ENCODE measurements around the gene C3AR1. TPM values are rescaled to one million over a fixed set of nuclear protein-coding genes. Genes with fewer than 3 reads are reported as not detected.

C3AR1 gene
- total RNA-seq, 1 experiment from 2014 or later, result 0.09 TPM

DNA sequence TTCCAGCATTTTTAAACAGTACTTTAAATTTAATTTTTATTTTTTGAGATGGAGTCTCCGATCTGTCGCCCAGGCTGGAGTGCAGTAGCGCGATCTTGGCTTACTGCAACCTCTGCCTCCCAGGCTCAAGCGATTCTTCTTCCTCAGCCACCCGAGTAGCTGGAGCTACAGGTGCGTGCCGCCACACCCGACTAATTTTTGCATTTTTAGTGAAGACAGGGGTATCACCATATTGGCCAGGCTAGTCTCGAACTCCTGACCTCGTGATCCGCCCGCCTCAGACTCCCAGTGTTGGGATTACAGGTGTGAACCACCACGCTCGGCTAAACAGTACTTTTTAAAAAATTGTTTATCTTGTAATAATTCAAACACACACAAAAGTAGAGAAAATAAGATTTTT is 37.9 kb downstream of the C3AR1 start (continued):
- TF ChIP-seq, protein P1, sequence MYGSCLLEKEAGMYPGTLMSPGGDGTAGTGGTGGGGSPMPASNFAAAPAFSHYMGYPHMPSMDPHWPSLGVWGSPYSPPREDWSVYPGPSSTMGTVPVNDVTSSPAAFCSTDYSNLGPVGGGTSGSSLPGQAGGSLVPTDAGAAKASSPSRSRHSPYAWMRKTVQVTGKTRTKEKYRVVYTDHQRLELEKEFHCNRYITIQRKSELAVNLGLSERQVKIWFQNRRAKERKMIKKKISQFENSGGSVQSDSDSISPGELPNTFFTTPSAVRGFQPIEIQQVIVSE (CRISPR knock-in tag; IDR thresholded peaks at IDR 0.05; ENCODE audit: borderline replicate concordance), result no peak
- TF ChIP-seq ESRRA (CRISPR knock-in tag; IDR thresholded peaks at IDR 0.05; ENCODE audit: borderline replicate concordance) (no peak), JAZF1 (CRISPR knock-in tag; IDR thresholded peaks at IDR 0.05) (no peak), SMAD4 (CRISPR knock-in tag; IDR thresholded peaks at IDR 0.05) (no peak)
- TF ChIP-seq, protein P2, sequence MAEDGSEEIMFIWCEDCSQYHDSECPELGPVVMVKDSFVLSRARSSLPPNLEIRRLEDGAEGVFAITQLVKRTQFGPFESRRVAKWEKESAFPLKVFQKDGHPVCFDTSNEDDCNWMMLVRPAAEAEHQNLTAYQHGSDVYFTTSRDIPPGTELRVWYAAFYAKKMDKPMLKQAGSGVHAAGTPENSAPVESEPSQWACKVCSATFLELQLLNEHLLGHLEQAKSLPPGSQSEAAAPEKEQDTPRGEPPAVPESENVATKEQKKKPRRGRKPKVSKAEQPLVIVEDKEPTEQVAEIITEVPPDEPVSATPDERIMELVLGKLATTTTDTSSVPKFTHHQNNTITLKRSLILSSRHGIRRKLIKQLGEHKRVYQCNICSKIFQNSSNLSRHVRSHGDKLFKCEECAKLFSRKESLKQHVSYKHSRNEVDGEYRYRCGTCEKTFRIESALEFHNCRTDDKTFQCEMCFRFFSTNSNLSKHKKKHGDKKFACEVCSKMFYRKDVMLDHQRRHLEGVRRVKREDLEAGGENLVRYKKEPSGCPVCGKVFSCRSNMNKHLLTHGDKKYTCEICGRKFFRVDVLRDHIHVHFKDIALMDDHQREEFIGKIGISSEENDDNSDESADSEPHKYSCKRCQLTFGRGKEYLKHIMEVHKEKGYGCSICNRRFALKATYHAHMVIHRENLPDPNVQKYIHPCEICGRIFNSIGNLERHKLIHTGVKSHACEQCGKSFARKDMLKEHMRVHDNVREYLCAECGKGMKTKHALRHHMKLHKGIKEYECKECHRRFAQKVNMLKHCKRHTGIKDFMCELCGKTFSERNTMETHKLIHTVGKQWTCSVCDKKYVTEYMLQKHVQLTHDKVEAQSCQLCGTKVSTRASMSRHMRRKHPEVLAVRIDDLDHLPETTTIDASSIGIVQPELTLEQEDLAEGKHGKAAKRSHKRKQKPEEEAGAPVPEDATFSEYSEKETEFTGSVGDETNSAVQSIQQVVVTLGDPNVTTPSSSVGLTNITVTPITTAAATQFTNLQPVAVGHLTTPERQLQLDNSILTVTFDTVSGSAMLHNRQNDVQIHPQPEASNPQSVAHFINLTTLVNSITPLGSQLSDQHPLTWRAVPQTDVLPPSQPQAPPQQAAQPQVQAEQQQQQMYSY (CRISPR knock-in tag; IDR thresholded peaks at IDR 0.05), result no peak

- no peaks in the 10 kb centered on the region for H3K9me3 Mint-ChIP-seq
- peaks cover 18% of the 10 kb centered on the region for H3K4me1 Mint-ChIP-seq
- ChIA-PET CTCF (interaction anchor here (0.7 to 1.3 kb wide), 4 partner anchors 11 to 172 kb away, joined by 3 to 10 read pairs (median 4); no protein-coding TSS in a partner anchor), POLR2A (interaction anchor here (0.6 kb wide), 1 partner anchor 91 kb away, joined by 3 read pairs; no protein-coding TSS in a partner anchor)
- H3K27me3 Mint-ChIP-seq (ENCODE audit: low read depth), result no peaks in the 10 kb centered on the region
- peak overlapping the region; percentile 81 for H3K4me3 Mint-ChIP-seq
- peak overlapping the region; percentile 96 for H3K27ac Mint-ChIP-seq
- ATAC-seq (no peak), DNase-seq (ENCODE audit: low spot score) (no peak)
- no peaks in the 10 kb centered on the region for H3K36me3 Mint-ChIP-seq
- TF ChIP-seq ETV6 (CRISPR knock-in tag; IDR thresholded peaks at IDR 0.05) (no peak), RELA (CRISPR knock-in tag; IDR thresholded peaks at IDR 0.05; ENCODE audit: borderline replicate concordance) (no peak), GTF2I (CRISPR knock-in tag; conservative IDR thresholded peaks at IDR 0.05) (no peak), ATF2 (CRISPR knock-in tag; IDR thresholded peaks at IDR 0.05; ENCODE audit: borderline replicate concordance, low read depth) (no peak), ZNF232 (CRISPR knock-in tag; IDR thresholded peaks at IDR 0.05) (no peak), EMX1 (CRISPR knock-in tag; IDR thresholded peaks at IDR 0.05) (no peak), AFF4 (CRISPR knock-in tag; IDR thresholded peaks at IDR 0.05; ENCODE audit: borderline replicate concordance) (no peak), GABPB1 (CRISPR knock-in tag; IDR thresholded peaks at IDR 0.05) (no peak), HMGXB4 (CRISPR knock-in tag; IDR thresholded peaks at IDR 0.05) (no peak), ZNF532 (CRISPR knock-in tag; IDR thresholded peaks at IDR 0.05; ENCODE audit: borderline replicate concordance) (no peak)
- TF ChIP-seq, protein P3, sequence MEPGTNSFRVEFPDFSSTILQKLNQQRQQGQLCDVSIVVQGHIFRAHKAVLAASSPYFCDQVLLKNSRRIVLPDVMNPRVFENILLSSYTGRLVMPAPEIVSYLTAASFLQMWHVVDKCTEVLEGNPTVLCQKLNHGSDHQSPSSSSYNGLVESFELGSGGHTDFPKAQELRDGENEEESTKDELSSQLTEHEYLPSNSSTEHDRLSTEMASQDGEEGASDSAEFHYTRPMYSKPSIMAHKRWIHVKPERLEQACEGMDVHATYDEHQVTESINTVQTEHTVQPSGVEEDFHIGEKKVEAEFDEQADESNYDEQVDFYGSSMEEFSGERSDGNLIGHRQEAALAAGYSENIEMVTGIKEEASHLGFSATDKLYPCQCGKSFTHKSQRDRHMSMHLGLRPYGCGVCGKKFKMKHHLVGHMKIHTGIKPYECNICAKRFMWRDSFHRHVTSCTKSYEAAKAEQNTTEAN (CRISPR knock-in tag; IDR thresholded peaks at IDR 0.05), result no peak
- TF ChIP-seq, protein P4, sequence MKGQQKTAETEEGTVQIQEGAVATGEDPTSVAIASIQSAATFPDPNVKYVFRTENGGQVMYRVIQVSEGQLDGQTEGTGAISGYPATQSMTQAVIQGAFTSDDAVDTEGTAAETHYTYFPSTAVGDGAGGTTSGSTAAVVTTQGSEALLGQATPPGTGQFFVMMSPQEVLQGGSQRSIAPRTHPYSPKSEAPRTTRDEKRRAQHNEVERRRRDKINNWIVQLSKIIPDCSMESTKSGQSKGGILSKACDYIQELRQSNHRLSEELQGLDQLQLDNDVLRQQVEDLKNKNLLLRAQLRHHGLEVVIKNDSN (CRISPR knock-in tag; IDR thresholded peaks at IDR 0.05), result no peak
These were observed 38.3 kb downstream of the C3AR1 start for GRCh38 chr12:8027856-8028255.
